CD4-positive, CD25-positive, alpha-beta regulatory T cell (primary cell): ENCODE results near the gene SMIM35. TPM values are rescaled to one million over a fixed set of nuclear protein-coding genes. Genes with fewer than 3 reads are reported as not detected.
A peak's percentile ranks its signal among the peaks of the same experiment; 100 is the strongest.

Experiments used
- ATAC-seq, 2 donors: fragments of 150-1000 bp; cut with Tn5 transposase; one replicate each; pipeline ENCODE4 v1.10.0; 2021; ENCODE audit warnings: low read depth in 2 of 2, moderate number of reproducible peaks in 2 of 2, moderate library complexity in 1 of 2
- DNase-seq, 3 donors: peaks; one replicate each; pipeline versions ENCODE4 v3.0.0 to v3.0.0-alpha.2; 2012 to 2022; ENCODE audit warnings: mixed read lengths in 1 of 3
- H3K27ac ChIP-seq: one replicate; pipeline ENCODE4 v1.7.0; 2013; ENCODE audit warnings: mild to moderate bottlenecking, low read length; ENCODE audit not compliant: insufficient read depth, poor library complexity, severe bottlenecking
- H3K27me3 ChIP-seq: one replicate; pipeline ENCODE4 v1.7.0; 2013; ENCODE audit warnings: low read length; ENCODE audit not compliant: control insufficient read depth, insufficient read depth
- H3K36me3 ChIP-seq: one replicate; pipeline ENCODE4 v1.7.0; 2013; ENCODE audit warnings: mild to moderate bottlenecking, low read length, moderate library complexity; ENCODE audit not compliant: control insufficient read depth, insufficient read depth
- H3K4me1 ChIP-seq: 2 replicates; pipeline ENCODE4 v1.7.0; 2013; ENCODE audit warnings: mild to moderate bottlenecking, low read length; ENCODE audit not compliant: insufficient read depth, control insufficient read depth, poor library complexity, severe bottlenecking
- H3K4me3 ChIP-seq: one replicate; pipeline ENCODE4 v1.7.0; 2013; ENCODE audit warnings: low read depth, mild to moderate bottlenecking, low read length, moderate library complexity
- H3K9me3 ChIP-seq, 2 experiments: 1 replicate in 1 of 2; 2 replicates in 1 of 2; pipeline ENCODE4 v1.7.0; 2013; ENCODE audit warnings: low read length in 2 of 2, mild to moderate bottlenecking in 1 of 2, moderate library complexity in 1 of 2; ENCODE audit not compliant: control insufficient read depth in 2 of 2
- H3K27ac Mint-ChIP-seq, 3 donors: one replicate each; pipeline ENCODE4 v1.8.0; 2020 to 2022; ENCODE audit warnings: mild to moderate bottlenecking in 3 of 3, mixed read lengths in 3 of 3, moderate library complexity in 2 of 3
- H3K27me3 Mint-ChIP-seq: one replicate; pipeline ENCODE4 v1.8.0; 2022; ENCODE audit warnings: mild to moderate bottlenecking, mixed read lengths
- H3K36me3 Mint-ChIP-seq: one replicate; pipeline ENCODE4 v1.8.0; 2020; ENCODE audit warnings: mixed read lengths
- H3K4me1 Mint-ChIP-seq, 4 donors: one replicate each; pipeline ENCODE4 v1.8.0; 2020 to 2022; ENCODE audit warnings: mixed read lengths in 4 of 4, mild to moderate bottlenecking in 1 of 4
- H3K4me3 Mint-ChIP-seq, 4 donors: one replicate each; pipeline ENCODE4 v1.8.0; 2020 to 2022; ENCODE audit warnings: mild to moderate bottlenecking in 4 of 4, mixed read lengths in 4 of 4, moderate library complexity in 3 of 4
- H3K9me3 Mint-ChIP-seq, 7 donors: one replicate each; pipeline ENCODE4 v1.8.0; 2020 to 2022; ENCODE audit warnings: mixed read lengths in 7 of 7, mild to moderate bottlenecking in 3 of 7, moderate library complexity in 2 of 7
- polyA plus RNA-seq, 4 donors: library from polyadenylated mRNA; unstranded; fragments of 300-500 nt; fragmentation: Illumina TruSeq; gene quantifications; one replicate each; pipeline ENCODE4 v1.2.3, GENCODE V29; 2021
- total RNA-seq: library from RNA; stranded (reverse); gene quantifications from one replicate; pipeline ENCODE4 v1.2.3, GENCODE V29; 2022

The SMIM35 gene
- total and polyA plus RNA-seq, 5 donors from 2014 or later: 0.90 to 1.9 (median 1.2) TPM

GRCh38 chr11:118114266-118114665 is 27.5 kb upstream of the SMIM35 start:
- H3K27me3 Mint-ChIP-seq: peaks cover 34% of the 10 kb centered on the region
- Histone ChIP-seq H3K4me1 (no peaks in the 10 kb centered on the region), H3K27ac (no peak overlapping the region), H3K4me3 (no peak overlapping the region), H3K27me3 (peaks cover 4% of the 10 kb centered on the region), H3K36me3 (no peaks in the 10 kb centered on the region), H3K9me3 (no peaks in the 10 kb centered on the region)
- no peaks in the 10 kb centered on the region for H3K4me1 Mint-ChIP-seq
- DNase-seq (peak in 1 of 3 donors; percentile 7), ATAC-seq (no peak)
- H3K4me3 Mint-ChIP-seq: no peak overlapping the region
- no peaks in the 10 kb centered on the region for H3K36me3 Mint-ChIP-seq
- H3K27ac Mint-ChIP-seq: no peak overlapping the region
- no peaks in the 10 kb centered on the region for H3K9me3 Mint-ChIP-seq

GRCh38 chr11:118112711-118113430 is 26.1 kb upstream of the SMIM35 start:
- H3K27me3 Mint-ChIP-seq: peaks cover 20% of the 10 kb centered on the region

GRCh38 chr11:118111744-118112035 is 24.9 kb upstream of the SMIM35 start:
- Histone ChIP-seq H3K27ac (no peak overlapping the region), H3K4me3 (no peak overlapping the region), H3K9me3 (no peaks in the 10 kb centered on the region), H3K27me3 (no peaks in the 10 kb centered on the region), H3K36me3 (no peaks in the 10 kb centered on the region), H3K4me1 (no peaks in the 10 kb centered on the region)
- H3K27me3 Mint-ChIP-seq: peaks cover 12% of the 10 kb centered on the region
- H3K4me1 Mint-ChIP-seq: no peaks in the 10 kb centered on the region
- H3K9me3 Mint-ChIP-seq: peaks cover 0 to 1% (median 0%) of the 10 kb centered on the region in 7 donors
- no peak overlapping the region for H3K4me3 Mint-ChIP-seq
- no peaks in the 10 kb centered on the region for H3K36me3 Mint-ChIP-seq
- peak overlapping the region in 1 of 3 donors; percentile 51 for H3K27ac Mint-ChIP-seq
- ATAC-seq: no peak
- no peak for DNase-seq

More at GRCh38 chr11:118112711-118113430, 26.1 kb upstream of the SMIM35 start:
- H3K4me3 ChIP-seq: no peak overlapping the region
- H3K27ac Mint-ChIP-seq: no peak overlapping the region
- peaks cover 0 to 1% (median 0%) of the 10 kb centered on the region in 7 donors for H3K9me3 Mint-ChIP-seq
- no peaks in the 10 kb centered on the region for H3K4me1 ChIP-seq
- H3K27me3 ChIP-seq: no peaks in the 10 kb centered on the region
- H3K36me3 Mint-ChIP-seq: no peaks in the 10 kb centered on the region
- H3K4me3 Mint-ChIP-seq: no peak overlapping the region
- no peaks in the 10 kb centered on the region for H3K4me1 Mint-ChIP-seq
- H3K27ac ChIP-seq: no peak overlapping the region
- ATAC-seq (no peak), DNase-seq (no peak)
- H3K36me3 ChIP-seq: no peaks in the 10 kb centered on the region
- no peaks in the 10 kb centered on the region for H3K9me3 ChIP-seq

GRCh38 chr11:118111019-118111743 is 24.4 kb upstream of the SMIM35 start:
- H3K9me3 Mint-ChIP-seq: peaks cover 0 to 1% (median 0%) of the 10 kb centered on the region in 7 donors
- no peak overlapping the region for H3K4me3 Mint-ChIP-seq
- DNase-seq (no peak), ATAC-seq (no peak)
- Histone ChIP-seq H3K4me1 (no peaks in the 10 kb centered on the region), H3K27me3 (no peaks in the 10 kb centered on the region), H3K27ac (no peak overlapping the region), H3K9me3 (no peaks in the 10 kb centered on the region), H3K4me3 (no peak overlapping the region), H3K36me3 (no peaks in the 10 kb centered on the region)
- no peaks in the 10 kb centered on the region for H3K4me1 Mint-ChIP-seq
- peaks cover 12% of the 10 kb centered on the region for H3K27me3 Mint-ChIP-seq
- peak overlapping the region in 1 of 3 donors; percentile 5 for H3K27ac Mint-ChIP-seq
- no peaks in the 10 kb centered on the region for H3K36me3 Mint-ChIP-seq

GRCh38 chr11:118109231-118109630 is 22.5 kb upstream of the SMIM35 start:
- no peak for ATAC-seq
- peaks cover 0 to 1% (median 0%) of the 10 kb centered on the region in 7 donors for H3K9me3 Mint-ChIP-seq

GRCh38 chr11:118108513-118108912 is 21.8 kb upstream of the SMIM35 start:
- Histone ChIP-seq H3K9me3 (no peaks in the 10 kb centered on the region), H3K27me3 (no peaks in the 10 kb centered on the region), H3K4me1 (no peaks in the 10 kb centered on the region), H3K27ac (no peak overlapping the region), H3K36me3 (no peaks in the 10 kb centered on the region), H3K4me3 (no peak overlapping the region)
- peaks cover 0 to 4% (median 0%) of the 10 kb centered on the region in 7 donors for H3K9me3 Mint-ChIP-seq
- no peak overlapping the region for H3K27ac Mint-ChIP-seq
- H3K36me3 Mint-ChIP-seq: no peaks in the 10 kb centered on the region
- DNase-seq (no peak), ATAC-seq (no peak)
- no peak overlapping the region for H3K4me3 Mint-ChIP-seq
- H3K4me1 Mint-ChIP-seq: no peaks in the 10 kb centered on the region
- H3K27me3 Mint-ChIP-seq: peaks cover 10% of the 10 kb centered on the region

More at GRCh38 chr11:118109231-118109630, 22.5 kb upstream of the SMIM35 start:
- Histone ChIP-seq H3K27me3 (no peaks in the 10 kb centered on the region), H3K36me3 (no peaks in the 10 kb centered on the region), H3K9me3 (no peaks in the 10 kb centered on the region), H3K4me1 (no peaks in the 10 kb centered on the region), H3K4me3 (no peak overlapping the region), H3K27ac (no peak overlapping the region)
- no peak for DNase-seq
- Mint-ChIP-seq H3K4me3 (no peak overlapping the region), H3K27me3 (peaks cover 12% of the 10 kb centered on the region), H3K36me3 (no peaks in the 10 kb centered on the region), H3K27ac (no peak overlapping the region), H3K4me1 (no peaks in the 10 kb centered on the region)

GRCh38 chr11:118106789-118107335 is 20.1 kb upstream of the SMIM35 start:
- Histone ChIP-seq H3K36me3 (no peaks in the 10 kb centered on the region), H3K27ac (no peak overlapping the region), H3K4me3 (no peak overlapping the region), H3K9me3 (no peaks in the 10 kb centered on the region), H3K4me1 (no peaks in the 10 kb centered on the region), H3K27me3 (no peaks in the 10 kb centered on the region)
- Mint-ChIP-seq H3K36me3 (no peaks in the 10 kb centered on the region), H3K27ac (no peak overlapping the region), H3K4me3 (no peak overlapping the region), H3K9me3 (peaks cover 0 to 4% (median 0%) of the 10 kb centered on the region in 7 donors), H3K27me3 (peaks cover 10% of the 10 kb centered on the region), H3K4me1 (no peaks in the 10 kb centered on the region)
- DNase-seq (no peak), ATAC-seq (no peak)
